GM12874 (cell line): ENCODE data around the gene TRRAP.

Experiments used
- TF ChIP-seq, protein P1 (sequence below): IDR thresholded peaks from 2 replicates; pipeline ENCODE4 v1.5.1; 2011; ENCODE audit warnings: low read depth, mild to moderate bottlenecking, control low read depth, low read length, moderate library complexity; ENCODE audit not compliant: insufficient read depth

TRRAP gene

DNA sequence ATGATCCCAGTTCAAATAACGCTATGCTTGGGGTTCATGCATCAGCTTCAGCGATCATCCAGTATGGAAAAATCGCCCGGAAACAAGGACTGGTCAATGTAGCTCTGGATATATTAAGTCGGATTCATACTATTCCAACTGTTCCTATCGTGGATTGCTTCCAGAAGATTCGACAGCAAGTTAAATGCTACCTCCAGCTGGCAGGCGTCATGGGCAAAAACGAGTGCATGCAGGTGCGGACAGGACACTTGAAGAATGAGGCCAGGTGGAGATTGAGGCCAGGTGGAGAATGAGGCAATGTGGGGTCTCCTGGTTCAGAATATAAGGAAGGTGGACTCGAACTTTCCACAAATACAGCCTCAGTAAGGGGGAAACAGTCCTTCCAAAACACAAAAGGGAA lies 105.8 kb downstream of the TRRAP start:
- TF ChIP-seq, protein P1, sequence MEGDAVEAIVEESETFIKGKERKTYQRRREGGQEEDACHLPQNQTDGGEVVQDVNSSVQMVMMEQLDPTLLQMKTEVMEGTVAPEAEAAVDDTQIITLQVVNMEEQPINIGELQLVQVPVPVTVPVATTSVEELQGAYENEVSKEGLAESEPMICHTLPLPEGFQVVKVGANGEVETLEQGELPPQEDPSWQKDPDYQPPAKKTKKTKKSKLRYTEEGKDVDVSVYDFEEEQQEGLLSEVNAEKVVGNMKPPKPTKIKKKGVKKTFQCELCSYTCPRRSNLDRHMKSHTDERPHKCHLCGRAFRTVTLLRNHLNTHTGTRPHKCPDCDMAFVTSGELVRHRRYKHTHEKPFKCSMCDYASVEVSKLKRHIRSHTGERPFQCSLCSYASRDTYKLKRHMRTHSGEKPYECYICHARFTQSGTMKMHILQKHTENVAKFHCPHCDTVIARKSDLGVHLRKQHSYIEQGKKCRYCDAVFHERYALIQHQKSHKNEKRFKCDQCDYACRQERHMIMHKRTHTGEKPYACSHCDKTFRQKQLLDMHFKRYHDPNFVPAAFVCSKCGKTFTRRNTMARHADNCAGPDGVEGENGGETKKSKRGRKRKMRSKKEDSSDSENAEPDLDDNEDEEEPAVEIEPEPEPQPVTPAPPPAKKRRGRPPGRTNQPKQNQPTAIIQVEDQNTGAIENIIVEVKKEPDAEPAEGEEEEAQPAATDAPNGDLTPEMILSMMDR: no peak

- TF ChIP-seq, protein P1: no peak
Observed at GRCh38 chr7:98985406-98985805, 107.1 kb downstream of the TRRAP start.

- TF ChIP-seq, protein P1: no peak
Observed at GRCh38 chr7:98985945-98986344, 107.6 kb downstream of the TRRAP start.

DNA sequence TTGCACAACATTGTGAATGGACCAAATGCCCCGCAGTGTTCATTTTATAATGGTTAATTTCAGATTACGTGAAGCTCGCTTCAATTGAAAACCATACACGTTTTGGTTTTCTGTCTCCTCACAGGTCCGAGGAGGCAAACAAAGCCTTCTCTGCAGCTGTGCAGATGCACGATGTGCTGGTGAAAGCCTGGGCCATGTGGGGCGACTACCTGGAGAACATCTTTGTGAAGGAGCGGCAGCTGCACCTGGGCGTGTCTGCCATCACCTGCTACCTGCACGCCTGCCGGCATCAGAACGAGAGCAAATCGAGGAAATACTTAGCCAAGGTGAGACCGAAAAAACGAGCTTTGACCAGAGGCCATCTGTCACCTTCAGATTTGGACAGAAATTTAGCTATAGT lies 110.3 kb downstream of the TRRAP start:
- TF ChIP-seq, protein P1: no peak

GRCh38 chr7:98990356-98990755 lies 112.0 kb downstream of the TRRAP start:
- TF ChIP-seq, protein P1: no peak

GRCh38 chr7:98991141-98991540 lies 112.8 kb downstream of the TRRAP start:
- TF ChIP-seq, protein P1: no peak

DNA sequence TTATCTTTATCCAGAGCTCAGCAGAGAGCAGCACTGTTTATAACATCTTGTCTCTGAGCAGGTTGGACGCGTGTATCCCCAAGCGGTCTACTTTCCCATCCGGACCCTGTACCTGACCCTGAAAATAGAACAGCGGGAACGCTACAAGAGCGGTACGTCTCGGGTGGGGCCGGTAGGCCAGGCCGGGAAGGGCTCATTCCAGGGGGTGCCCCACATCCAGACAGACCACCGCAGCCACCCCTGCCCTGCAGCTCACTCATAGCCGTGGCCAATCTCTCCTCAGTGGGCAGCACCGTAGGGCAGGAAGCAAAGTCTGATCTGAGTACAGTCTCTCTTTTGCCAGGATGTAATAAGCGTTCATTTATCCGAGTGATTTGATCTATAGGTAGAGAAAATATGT lies 113.7 kb downstream of the TRRAP start:
- TF ChIP-seq, protein P1: no peak
